ENCODE results near the gene TBC1D23.

- TF ChIP-seq CTCF (conservative IDR thresholded peaks at IDR 0.05), result no peak
- TF ChIP-seq ZFX (IDR thresholded peaks at IDR 0.05), result no peak
Observed at GRCh38 chr3:100306695-100307094, 45.9 kb downstream of the TBC1D23 start.

All from C4-2B (cell line).